Peyer's patch (tissue), 4 donors: Measurements from ENCODE around the gene IL31RA.

Experiments used
- CTCF ChIP-seq, 6 experiments: fragments of 450-650 bp in 4 of 6; fragments of 200-600 bp in 2 of 6; sonication (generic) in 1 of 6; IDR thresholded peaks; one replicate each; pipeline ENCODE4 v1.5.1; 2017 to 2019; ENCODE audit warnings: antibody characterized with exemption in 6 of 6, mild to moderate bottlenecking in 3 of 6, moderate library complexity in 1 of 6
- POLR2A ChIP-seq, 2 donors: fragments of 450-650 bp; IDR thresholded peaks; one replicate each; pipeline ENCODE4 v1.5.1; 2017; ENCODE audit warnings: antibody characterized with exemption in 2 of 2, mild to moderate bottlenecking in 2 of 2, moderate library complexity in 2 of 2

DNA sequence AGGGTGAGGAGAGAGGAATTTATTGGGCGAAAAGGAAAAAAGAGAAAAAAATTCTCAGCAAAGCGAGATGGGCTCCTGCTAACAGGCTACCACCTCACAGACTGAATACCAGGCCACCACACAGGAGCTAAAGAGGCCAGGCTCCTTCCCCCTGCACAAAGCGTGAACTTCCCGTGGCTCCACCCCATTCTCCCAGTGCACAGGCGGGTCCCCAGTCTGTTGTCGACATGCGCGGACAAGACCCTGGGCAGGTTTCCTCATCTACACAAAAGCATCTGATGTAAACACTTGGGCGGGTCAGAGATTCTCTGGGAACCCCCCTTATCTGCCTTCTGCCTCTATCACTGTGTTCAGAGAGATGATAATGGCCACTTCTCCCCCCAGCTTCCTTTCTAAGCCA is 34.2 kb downstream of the IL31RA start:
- TF ChIP-seq CTCF (IDR thresholded peaks at IDR 0.05) (no peak), POLR2A (IDR thresholded peaks at IDR 0.05) (no peak)
